IMR-90 (cell line): ENCODE data around the gene ROBO1. TPM values are rescaled to one million over a fixed set of nuclear protein-coding genes. Genes with fewer than 3 reads are reported as not detected.

ENCODE experiments used
- ATAC-seq: fragments of 200-7000 bp; cut with Tn5 transposase; 2 replicates; pipeline ENCODE4 v1.9.1; 2020; ENCODE audit warnings: low read depth, mild to moderate bottlenecking, moderate library complexity
- BruUV-seq: library from RNA; stranded (reverse); fragments of 400-500 nt; replicated peaks from 2 replicates; lab custom pipeline; 2021; lab: Mats Ljungman, UMichigan
- CTCF ChIA-PET: fragments of 300-600 bp; formaldehyde crosslinking; extraction: SDS; loops from one replicate; lab custom pipeline; 2021; ENCODE audit warnings: antibody characterized with exemption; lab: Yijun Ruan, JAX
- POLR2A ChIA-PET: fragments of 300-600 bp; sonication (Branson Sonifier 250); formaldehyde crosslinking; loops from one replicate; lab custom pipeline; 2022; ENCODE audit warnings: antibody characterized with exemption; ENCODE audit not compliant: unreplicated experiment; lab: Charles Lee
- DNase-seq: peaks from one replicate; pipeline ENCODE4 v3.0.0; 2013
- H2AFZ ChIP-seq: replicated peaks from 2 replicates; pipeline ENCODE3; 2013; ENCODE audit warnings: low read length, mild to moderate bottlenecking; ENCODE audit not compliant: poor library complexity
- H2AK5ac ChIP-seq: 2 replicates; pipeline ENCODE4 v1.6.1; 2013; ENCODE audit warnings: low read depth, low read length, inconsistent platforms
- H2AK9ac ChIP-seq: replicated peaks from 2 replicates; pipeline ENCODE3; 2013; ENCODE audit warnings: mild to moderate bottlenecking, low read depth, low read length, moderate library complexity; ENCODE audit not compliant: poor library complexity
- H2BK120ac ChIP-seq: 2 replicates; pipeline ENCODE4 v1.6.1; 2013; ENCODE audit warnings: low read depth, low read length, inconsistent platforms
- H2BK15ac ChIP-seq: 3 replicates; pipeline ENCODE4 v1.6.1; 2013; ENCODE audit warnings: low read depth, low read length, inconsistent platforms
- H2BK20ac ChIP-seq: 2 replicates; pipeline ENCODE4 v1.6.1; 2013; ENCODE audit warnings: low read depth, mild to moderate bottlenecking, inconsistent platforms, low read length, moderate library complexity
- H2BK5ac ChIP-seq: 2 replicates; pipeline ENCODE4 v1.6.1; 2013; ENCODE audit warnings: mild to moderate bottlenecking, low read depth, low read length, inconsistent platforms; ENCODE audit not compliant: poor library complexity, severe bottlenecking
- H3K14ac ChIP-seq: replicated peaks from 2 replicates; pipeline ENCODE4 v1.6.1; 2013; ENCODE audit warnings: low read depth, low read length, inconsistent platforms
- H3K18ac ChIP-seq: 2 replicates; pipeline ENCODE4 v1.6.1; 2013; ENCODE audit warnings: low read depth, low read length, control low read depth
- H3K23ac ChIP-seq: 2 replicates; pipeline ENCODE4 v1.6.1; 2013; ENCODE audit warnings: low read depth, low read length, inconsistent platforms
- H3K27ac ChIP-seq: 2 replicates; pipeline ENCODE4 v1.5.1; 2013; ENCODE audit warnings: mild to moderate bottlenecking, control low read depth, low read length; ENCODE audit not compliant: insufficient read depth
- H3K27me3 ChIP-seq: 2 replicates; pipeline ENCODE4 v1.6.1; 2013; ENCODE audit warnings: low read length; ENCODE audit not compliant: control insufficient read depth, insufficient read depth
- H3K36me3 ChIP-seq: 2 replicates; pipeline ENCODE4 v1.6.1; 2013; ENCODE audit warnings: low read length, mixed read lengths; ENCODE audit not compliant: control insufficient read depth, insufficient read depth
- H3K4ac ChIP-seq: 2 replicates; pipeline ENCODE4 v1.6.1; 2013; ENCODE audit warnings: low read depth, low read length, inconsistent platforms
- H3K4me1 ChIP-seq: 2 replicates; pipeline ENCODE4 v1.6.1; 2013; ENCODE audit warnings: low read length, mixed read lengths; ENCODE audit not compliant: control insufficient read depth, insufficient read depth
- H3K4me2 ChIP-seq: 2 replicates; pipeline ENCODE4 v1.6.1; 2013; ENCODE audit warnings: low read depth, mild to moderate bottlenecking, control low read depth, low read length, moderate library complexity
- H3K4me3 ChIP-seq: 2 replicates; pipeline ENCODE4 v1.5.1; 2013; ENCODE audit warnings: low read depth, mild to moderate bottlenecking, control low read depth, low read length, moderate library complexity; ENCODE audit not compliant: insufficient read depth
- H3K56ac ChIP-seq: 2 replicates; pipeline ENCODE4 v1.6.1; 2013; ENCODE audit warnings: low read length, inconsistent platforms; ENCODE audit not compliant: insufficient read depth; ENCODE audit errors: extremely low read depth
- H3K79me1 ChIP-seq, 2 experiments: 2 replicates each; pipeline ENCODE4 v1.6.1; 2013; ENCODE audit warnings: low read length in 2 of 2, inconsistent platforms in 1 of 2, low read depth in 1 of 2
- H3K9ac ChIP-seq: 2 replicates; pipeline ENCODE4 v1.6.1; 2013; ENCODE audit warnings: low read depth, low read length, control low read depth
- H3K9me1 ChIP-seq: 2 replicates; pipeline ENCODE4 v1.6.1; 2013; ENCODE audit warnings: low read length, inconsistent platforms; ENCODE audit not compliant: insufficient read depth
- H3K9me3 ChIP-seq: 2 replicates; pipeline ENCODE4 v1.6.1; 2013; ENCODE audit warnings: low read length; ENCODE audit not compliant: control insufficient read depth, insufficient read depth
- H4K20me1 ChIP-seq: 2 replicates; pipeline ENCODE4 v1.6.1; 2013; ENCODE audit warnings: low read length, inconsistent platforms; ENCODE audit not compliant: insufficient read depth
- H4K5ac ChIP-seq: 2 replicates; pipeline ENCODE4 v1.6.1; 2013; ENCODE audit warnings: mild to moderate bottlenecking, low read depth, low read length, control low read depth
- H4K8ac ChIP-seq, 2 experiments: 2 replicates each; pipeline ENCODE4 v1.6.1; 2013; ENCODE audit warnings: low read depth in 2 of 2, low read length in 2 of 2, control low read depth in 1 of 2, inconsistent platforms in 1 of 2
- H4K91ac ChIP-seq: 2 replicates; pipeline ENCODE4 v1.6.1; 2013; ENCODE audit warnings: low read depth, low read length, inconsistent platforms; ENCODE audit not compliant: insufficient read depth
- BHLHE40 ChIP-seq: fragments of 150-350 bp; IDR thresholded peaks from 2 replicates; pipeline ENCODE4 v1.6.1; 2016; ENCODE audit warnings: mild to moderate bottlenecking, low read depth, low read length
- CEBPB ChIP-seq: IDR thresholded peaks from 2 replicates; pipeline ENCODE4 v1.6.1; 2012; ENCODE audit warnings: low read depth, low read length, improper control_type of control experiment
- CHD1 ChIP-seq: IDR thresholded peaks from 2 replicates; pipeline ENCODE4 v1.6.1; 2012; ENCODE audit warnings: low read depth, low read length, improper control_type of control experiment
- FOS ChIP-seq: fragments of 150-350 bp; IDR thresholded peaks from 2 replicates; pipeline ENCODE4 v1.6.1; 2016; ENCODE audit warnings: low read depth, low read length
- MAFK ChIP-seq: IDR thresholded peaks from 2 replicates; pipeline ENCODE4 v1.6.1; 2012; ENCODE audit warnings: low read depth, low read length, improper control_type of control experiment
- MAZ ChIP-seq: IDR thresholded peaks from 2 replicates; pipeline ENCODE4 v1.6.1; 2012; ENCODE audit warnings: low read depth, mild to moderate bottlenecking, low read length, improper control_type of control experiment, moderate library complexity, borderline replicate concordance
- MXI1 ChIP-seq: IDR thresholded peaks from 2 replicates; pipeline ENCODE4 v1.6.1; 2012; ENCODE audit warnings: low read depth, mild to moderate bottlenecking, low read length, moderate library complexity, borderline replicate concordance
- POLR2A ChIP-seq: IDR thresholded peaks from 2 replicates; pipeline ENCODE4 v1.6.1; 2012; ENCODE audit warnings: mild to moderate bottlenecking, low read depth, low read length
- RAD21 ChIP-seq: IDR thresholded peaks from 2 replicates; pipeline ENCODE4 v1.6.1; 2012; ENCODE audit warnings: low read length, improper control_type of control experiment
- RCOR1 ChIP-seq: IDR thresholded peaks from 2 replicates; pipeline ENCODE4 v1.6.1; 2012; ENCODE audit warnings: mild to moderate bottlenecking, low read length, improper control_type of control experiment; ENCODE audit not compliant: insufficient replicate concordance
- RFX5 ChIP-seq: IDR thresholded peaks from 2 replicates; pipeline ENCODE4 v1.8.0; 2012; ENCODE audit warnings: low read depth, mild to moderate bottlenecking, low read length, moderate library complexity
- SMC3 ChIP-seq: fragments of 150-350 bp; IDR thresholded peaks from 2 replicates; pipeline ENCODE4 v1.6.1; 2016; ENCODE audit warnings: low read depth, mild to moderate bottlenecking, antibody characterized with exemption, low read length, moderate library complexity
- WGBS, 2 experiments: methylation state at CpG; one replicate each; pipeline versions ENCODE4 v1.1.5 to v1.1.7; 2013; ENCODE audit warnings: missing lambda C conversion rate in 2 of 2; ENCODE audit not compliant: insufficient read length in 1 of 2; ENCODE audit errors: extremely low coverage in 2 of 2; 5-methylcytosine and 5-hydroxymethylcytosine counted together
- dilution Hi-C: fragments of 300-500 bp; cut with HindIII; formaldehyde crosslinking; loops from one replicate; pipeline ENCODE4 v1.14.3; 2018; ENCODE audit warnings: low sequenced_read_pairs; ENCODE audit not compliant: unreplicated experiment
- in situ Hi-C: fragments of 300-500 bp; cut with MboI; formaldehyde crosslinking; loops from 3 replicates; pipeline ENCODE4 v1.14.3; 2019; ENCODE audit warnings: low sequenced_read_pairs, inconsistent platforms, mixed read lengths
- intact Hi-C: fragments of 100-400 bp; cut with micrococcal nuclease; formaldehyde crosslinking; loops from 2 replicates; pipeline ENCODE4 v1.10.0; 2022
- polyA plus RNA-seq, 3 experiments: library from polyadenylated mRNA; depleted of rRNA; stranded (reverse); fragments of >200 nt; gene quantifications; 2 replicates each; pipeline ENCODE4 v1.2.3, GENCODE V29; 2012; ENCODE audit warnings: low replicate concordance in 1 of 3
- total RNA-seq: library from RNA; depleted of rRNA; stranded (reverse); fragments of >200 nt; gene quantifications from 2 replicates; pipeline ENCODE4 v1.2.3, GENCODE V29; 2012
- TF ChIP-seq, protein P1 (sequence below): conservative IDR thresholded peaks from 2 replicates; pipeline ENCODE4 v1.5.1; 2012; ENCODE audit warnings: mild to moderate bottlenecking, low read depth, low read length, improper control_type of control experiment
- TF ChIP-seq, protein P2 (sequence below): fragments of 150-350 bp; IDR thresholded peaks from 2 replicates; pipeline ENCODE4 v1.6.1; 2016; ENCODE audit warnings: low read depth, mild to moderate bottlenecking, low read length, moderate library complexity, borderline replicate concordance
- TF ChIP-seq, protein P3 (sequence below): fragments of 150-350 bp; IDR thresholded peaks from 2 replicates; pipeline ENCODE4 v1.6.1; 2017; ENCODE audit warnings: mild to moderate bottlenecking, antibody characterized with exemption, low read length, low read depth

The ROBO1 gene
- total and polyA plus RNA-seq, 2 of the 4 experiments (the other 2 are of a cell fraction) = 24.1 to 53.9 TPM

DNA sequence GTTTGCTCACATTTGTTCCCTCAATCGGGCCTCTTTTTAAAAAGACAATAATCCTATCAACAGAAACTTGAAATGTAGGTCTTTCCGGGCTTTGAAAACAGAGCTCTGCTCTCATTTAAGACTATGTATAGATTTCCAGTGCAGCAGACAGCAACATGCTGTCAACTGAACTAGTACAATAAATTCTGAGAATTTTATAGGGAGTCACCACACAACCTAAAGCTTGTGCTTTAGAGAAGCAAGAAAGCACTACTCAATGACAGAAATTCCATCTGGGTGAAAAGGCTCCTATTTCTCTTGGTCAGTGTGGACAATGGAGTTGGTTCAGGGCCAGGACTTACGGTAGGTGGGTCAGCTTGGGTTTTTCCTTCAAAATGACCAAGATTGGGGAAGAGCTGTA is 583.5 kb downstream of the ROBO1 start:
- no peak overlapping the region for H2AK9ac ChIP-seq
- in situ Hi-C loops = no loop called here
- no peaks in the 10 kb centered on the region for H3K9me3 ChIP-seq
- no peak overlapping the region for H3K4me2 ChIP-seq
- no peak overlapping the region for H3K14ac ChIP-seq
- H3K9me1 ChIP-seq = 0 out of 2 replicates have a peak, but pooled peaks cover 3% of the 10 kb centered on the region
- H3K27ac ChIP-seq = no peak overlapping the region
- TF ChIP-seq, protein P1, sequence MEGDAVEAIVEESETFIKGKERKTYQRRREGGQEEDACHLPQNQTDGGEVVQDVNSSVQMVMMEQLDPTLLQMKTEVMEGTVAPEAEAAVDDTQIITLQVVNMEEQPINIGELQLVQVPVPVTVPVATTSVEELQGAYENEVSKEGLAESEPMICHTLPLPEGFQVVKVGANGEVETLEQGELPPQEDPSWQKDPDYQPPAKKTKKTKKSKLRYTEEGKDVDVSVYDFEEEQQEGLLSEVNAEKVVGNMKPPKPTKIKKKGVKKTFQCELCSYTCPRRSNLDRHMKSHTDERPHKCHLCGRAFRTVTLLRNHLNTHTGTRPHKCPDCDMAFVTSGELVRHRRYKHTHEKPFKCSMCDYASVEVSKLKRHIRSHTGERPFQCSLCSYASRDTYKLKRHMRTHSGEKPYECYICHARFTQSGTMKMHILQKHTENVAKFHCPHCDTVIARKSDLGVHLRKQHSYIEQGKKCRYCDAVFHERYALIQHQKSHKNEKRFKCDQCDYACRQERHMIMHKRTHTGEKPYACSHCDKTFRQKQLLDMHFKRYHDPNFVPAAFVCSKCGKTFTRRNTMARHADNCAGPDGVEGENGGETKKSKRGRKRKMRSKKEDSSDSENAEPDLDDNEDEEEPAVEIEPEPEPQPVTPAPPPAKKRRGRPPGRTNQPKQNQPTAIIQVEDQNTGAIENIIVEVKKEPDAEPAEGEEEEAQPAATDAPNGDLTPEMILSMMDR = no peak
- TF ChIP-seq MXI1 (no peak), POLR2A (no peak), RAD21 (no peak), SMC3 (no peak), MAFK (no peak), RFX5 (no peak), MAZ (no peak), BHLHE40 (no peak), FOS (no peak), CHD1 (no peak), RCOR1 (no peak), CEBPB (no peak)
- TF ChIP-seq, protein P2, sequence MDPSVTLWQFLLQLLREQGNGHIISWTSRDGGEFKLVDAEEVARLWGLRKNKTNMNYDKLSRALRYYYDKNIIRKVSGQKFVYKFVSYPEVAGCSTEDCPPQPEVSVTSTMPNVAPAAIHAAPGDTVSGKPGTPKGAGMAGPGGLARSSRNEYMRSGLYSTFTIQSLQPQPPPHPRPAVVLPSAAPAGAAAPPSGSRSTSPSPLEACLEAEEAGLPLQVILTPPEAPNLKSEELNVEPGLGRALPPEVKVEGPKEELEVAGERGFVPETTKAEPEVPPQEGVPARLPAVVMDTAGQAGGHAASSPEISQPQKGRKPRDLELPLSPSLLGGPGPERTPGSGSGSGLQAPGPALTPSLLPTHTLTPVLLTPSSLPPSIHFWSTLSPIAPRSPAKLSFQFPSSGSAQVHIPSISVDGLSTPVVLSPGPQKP = no peak
- TF ChIP-seq, protein P3, sequence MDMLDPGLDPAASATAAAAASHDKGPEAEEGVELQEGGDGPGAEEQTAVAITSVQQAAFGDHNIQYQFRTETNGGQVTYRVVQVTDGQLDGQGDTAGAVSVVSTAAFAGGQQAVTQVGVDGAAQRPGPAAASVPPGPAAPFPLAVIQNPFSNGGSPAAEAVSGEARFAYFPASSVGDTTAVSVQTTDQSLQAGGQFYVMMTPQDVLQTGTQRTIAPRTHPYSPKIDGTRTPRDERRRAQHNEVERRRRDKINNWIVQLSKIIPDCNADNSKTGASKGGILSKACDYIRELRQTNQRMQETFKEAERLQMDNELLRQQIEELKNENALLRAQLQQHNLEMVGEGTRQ = no peak
- H3K56ac ChIP-seq = no peak overlapping the region
- H4K5ac ChIP-seq = no peak overlapping the region
- H3K36me3 ChIP-seq = no peaks in the 10 kb centered on the region
- no peak overlapping the region for H4K8ac ChIP-seq
- no peak overlapping the region for H2AFZ ChIP-seq
- H2BK20ac ChIP-seq = no peak overlapping the region
- no peaks in the 10 kb centered on the region for H4K20me1 ChIP-seq
- H2BK120ac ChIP-seq = no peak overlapping the region
- no peak overlapping the region for H2BK5ac ChIP-seq
- dilution Hi-C loops = no loop called here
- H2AK5ac ChIP-seq = no peak overlapping the region
- BruUV-seq = no TSS peak
- no CpG with 5 or more reads among the region's 3 CpGs for WGBS, 2 experiments
- no peak overlapping the region for H3K4ac ChIP-seq
- no peaks in the 10 kb centered on the region for H3K4me1 ChIP-seq
- ChIA-PET CTCF (interaction anchor here (1.0 kb wide), 1 partner anchor 11 kb away, joined by 3 read pairs; no protein-coding TSS in a partner anchor), POLR2A (no interaction called here)
- no peak for DNase-seq
- H4K91ac ChIP-seq = no peak overlapping the region
- no peak overlapping the region for H3K18ac ChIP-seq
- H3K79me1 ChIP-seq = no peaks in the 10 kb centered on the region
- no peak overlapping the region for H3K4me3 ChIP-seq
- ATAC-seq = no peak
- no peaks in the 10 kb centered on the region for H3K27me3 ChIP-seq
- intact Hi-C loops = no loop called here
- H2BK15ac ChIP-seq = no peak overlapping the region
- H3K9ac ChIP-seq = no peak overlapping the region
- H3K23ac ChIP-seq = no peak overlapping the region
